Activated B cell treated with CpG ODN at 0.5 μM for 24 hours (primary cell): ENCODE data around the gene HIBADH. TPM values are rescaled to one million over a fixed set of nuclear protein-coding genes. Genes with fewer than 3 reads are reported as not detected.
"Not testable (repeated sequence)": the region's sequence is repeated elsewhere in the genome, so short reads cannot be mapped to it uniquely, and the experiment has no call there.

Source experiments
- ATAC-seq: fragments of 200-7000 bp; cut with Tn5 transposase; one replicate; pipeline ENCODE4 v1.10.0; 2021; ENCODE audit warnings: low read depth, mild to moderate bottlenecking, moderate library complexity
- CTCF ChIA-PET: fragments of 350-600 bp; sonication (Branson Sonifier 250); formaldehyde crosslinking; loops from one replicate; lab custom pipeline; 2021; ENCODE audit warnings: antibody characterized with exemption; lab: Charles Lee
- POLR2A ChIA-PET: fragments of 350-600 bp; sonication (Branson Sonifier 250); formaldehyde crosslinking; loops from one replicate; lab custom pipeline; 2021; ENCODE audit warnings: antibody characterized with exemption; lab: Charles Lee
- DNase-seq: peaks from one replicate; pipeline ENCODE4 v3.0.0; 2022
- H3K27ac Mint-ChIP-seq: one replicate; pipeline ENCODE4 v1.8.0; 2020; ENCODE audit warnings: mixed read lengths
- H3K27me3 Mint-ChIP-seq: one replicate; pipeline ENCODE4 v1.8.0; 2021; ENCODE audit warnings: mixed read lengths
- H3K36me3 Mint-ChIP-seq: one replicate; pipeline ENCODE4 v1.8.0; 2021; ENCODE audit warnings: low read depth, mixed read lengths
- H3K4me1 Mint-ChIP-seq: one replicate; pipeline ENCODE4 v1.8.0; 2021; ENCODE audit warnings: mixed read lengths
- H3K4me3 Mint-ChIP-seq: one replicate; pipeline ENCODE4 v1.8.0; 2020; ENCODE audit warnings: mild to moderate bottlenecking, mixed read lengths
- H3K9me3 Mint-ChIP-seq: one replicate; pipeline ENCODE4 v1.8.0; 2020; ENCODE audit warnings: mixed read lengths
- CTCF ChIP-seq: fragments of 200-600 bp; IDR thresholded peaks from one replicate; pipeline ENCODE4 v1.8.0; 2022; ENCODE audit warnings: antibody characterized with exemption, mild to moderate bottlenecking
- intact Hi-C: fragments of 100-400 bp; cut with micrococcal nuclease; formaldehyde crosslinking; loops from one replicate; pipeline ENCODE4 v1.15.1; 2024
- total RNA-seq: library from RNA; stranded (reverse); gene quantifications from 2 replicates; pipeline ENCODE4 v1.2.3, GENCODE V29; 2022

HIBADH gene
- total RNA-seq, 1 donor from 2014 or later = 9.8 TPM

DNA sequence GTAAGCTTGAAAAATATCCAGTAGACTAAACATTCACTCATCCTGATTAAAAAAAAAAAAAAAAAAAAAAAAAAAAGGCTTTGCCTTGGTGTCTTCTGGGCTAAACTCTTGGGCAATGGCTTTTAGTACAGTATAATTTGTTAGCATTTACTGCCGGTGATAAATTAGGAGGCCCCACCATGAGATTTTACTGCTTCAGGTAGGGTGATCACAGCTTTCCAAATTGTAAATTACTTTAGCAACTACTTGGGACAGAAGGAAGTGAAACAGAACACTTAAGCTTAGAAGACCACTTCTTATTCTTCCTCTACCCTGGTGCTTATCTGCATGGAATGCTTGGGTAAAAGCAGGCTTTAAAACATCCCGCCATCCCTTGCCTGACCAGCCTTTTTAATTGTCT is 152.1 kb downstream of the HIBADH start:
- Mint-ChIP-seq H3K4me3 (no peak overlapping the region), H3K27me3 (no peaks in the 10 kb centered on the region), H3K27ac (no peak overlapping the region), H3K36me3 (no peaks in the 10 kb centered on the region), H3K4me1 (no peaks in the 10 kb centered on the region), H3K9me3 (peaks cover 2% of the 10 kb centered on the region)
- ChIA-PET POLR2A (no interaction called here), CTCF (no interaction called here)
- no peak for TF ChIP-seq CTCF
- ATAC-seq = no peak
- DNase-seq = no peak
- intact Hi-C loops = no loop called here

DNA sequence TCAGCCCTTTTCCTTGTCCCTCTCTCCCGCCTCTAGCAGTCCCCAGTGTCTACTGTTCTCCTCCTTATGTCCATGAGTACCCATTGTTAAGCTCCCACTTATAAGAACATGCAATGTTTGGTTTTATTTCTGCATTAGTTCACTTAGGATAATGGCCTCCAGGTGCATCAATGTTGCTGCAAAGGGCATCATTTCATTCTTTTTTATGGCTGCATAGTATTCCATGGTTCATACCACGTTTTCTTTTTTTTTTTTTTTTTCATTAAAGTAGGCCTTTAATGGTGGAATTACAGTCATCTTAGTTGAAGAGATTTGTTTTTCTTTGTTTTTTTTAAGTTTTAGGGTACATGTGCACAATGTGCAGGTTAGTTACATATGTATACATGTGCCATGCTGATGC is 160.8 kb downstream of the HIBADH start:
- H3K9me3 Mint-ChIP-seq, ATAC-seq, POLR2A ChIA-PET, H3K4me3 Mint-ChIP-seq, H3K36me3 Mint-ChIP-seq, DNase-seq, H3K27me3 Mint-ChIP-seq, H3K27ac Mint-ChIP-seq, CTCF ChIA-PET, intact Hi-C loops, H3K4me1 Mint-ChIP-seq: not testable (repeated sequence)

DNA sequence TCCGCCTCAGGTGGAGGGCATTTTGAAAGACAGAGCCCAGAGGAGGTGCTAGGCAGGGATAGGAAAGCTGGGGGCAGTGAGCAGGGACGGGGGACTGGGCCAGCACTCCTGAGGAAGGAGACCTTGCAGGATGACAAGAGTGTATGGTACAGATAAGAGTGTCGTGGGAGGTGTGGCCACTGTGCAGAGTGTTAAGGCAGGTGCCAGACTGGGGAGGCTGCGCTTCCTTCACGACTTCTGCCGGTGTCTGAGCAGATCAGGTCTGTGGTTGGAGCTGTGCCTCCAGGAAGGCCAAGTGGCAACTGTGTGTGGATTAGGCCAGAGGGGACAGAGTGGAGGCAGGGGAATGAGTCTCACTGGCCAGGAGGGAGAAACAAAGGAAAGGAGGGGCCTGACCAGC is 161.7 kb downstream of the HIBADH start:
- ChIA-PET POLR2A (no interaction called here), CTCF (no interaction called here)
- no peak overlapping the region for H3K4me3 Mint-ChIP-seq
- H3K36me3 Mint-ChIP-seq = no peaks in the 10 kb centered on the region
- no peak for ATAC-seq
- TF ChIP-seq CTCF = no peak
- no peak overlapping the region for H3K27ac Mint-ChIP-seq
- intact Hi-C loops = no loop called here
- no peak for DNase-seq
- H3K4me1 Mint-ChIP-seq = no peaks in the 10 kb centered on the region
- H3K9me3 Mint-ChIP-seq = peaks cover 2% of the 10 kb centered on the region
- no peaks in the 10 kb centered on the region for H3K27me3 Mint-ChIP-seq

- no peak for TF ChIP-seq CTCF
- Mint-ChIP-seq H3K9me3 (peaks cover 3% of the 10 kb centered on the region), H3K27ac (no peak overlapping the region), H3K4me1 (no peaks in the 10 kb centered on the region), H3K36me3 (no peaks in the 10 kb centered on the region), H3K4me3 (no peak overlapping the region), H3K27me3 (peaks cover 18% of the 10 kb centered on the region)
- ATAC-seq = no peak
- intact Hi-C loops = no loop called here
- POLR2A ChIA-PET = no interaction called here
- no peak for DNase-seq
- CTCF ChIA-PET = no interaction called here
Measured at GRCh38 chr7:27492224-27492623, 170.5 kb downstream of the HIBADH start.

DNA sequence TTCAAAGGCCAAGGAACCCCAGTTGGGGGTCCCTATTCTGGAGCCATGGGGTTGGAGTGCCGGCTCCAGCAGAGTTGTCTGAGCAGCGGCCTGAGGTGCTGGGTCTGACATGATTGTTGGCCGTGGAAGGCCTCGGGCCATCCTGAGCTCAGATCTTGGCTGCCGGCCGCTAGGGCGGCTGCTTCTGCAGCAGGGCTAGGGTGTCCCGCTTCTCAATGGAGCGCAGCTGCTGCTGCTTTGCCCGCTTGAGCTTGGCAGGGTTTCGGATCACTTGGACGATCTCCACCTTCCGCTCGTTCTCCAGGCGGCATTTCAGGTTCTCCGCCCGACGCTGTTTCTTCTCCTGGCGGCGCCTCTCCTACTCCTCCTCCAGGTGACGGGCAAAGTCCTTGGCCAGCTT is 171.1 kb downstream of the HIBADH start:
- no peak for DNase-seq
- CTCF ChIA-PET = no interaction called here
- ATAC-seq = no peak
- intact Hi-C loops = no loop called here
- Mint-ChIP-seq H3K36me3 (no peaks in the 10 kb centered on the region), H3K9me3 (peaks cover 3% of the 10 kb centered on the region), H3K4me1 (no peaks in the 10 kb centered on the region), H3K4me3 (no peak overlapping the region), H3K27me3 (peaks cover 19% of the 10 kb centered on the region), H3K27ac (no peak overlapping the region)
- TF ChIP-seq CTCF = no peak
- POLR2A ChIA-PET = no interaction called here

DNA sequence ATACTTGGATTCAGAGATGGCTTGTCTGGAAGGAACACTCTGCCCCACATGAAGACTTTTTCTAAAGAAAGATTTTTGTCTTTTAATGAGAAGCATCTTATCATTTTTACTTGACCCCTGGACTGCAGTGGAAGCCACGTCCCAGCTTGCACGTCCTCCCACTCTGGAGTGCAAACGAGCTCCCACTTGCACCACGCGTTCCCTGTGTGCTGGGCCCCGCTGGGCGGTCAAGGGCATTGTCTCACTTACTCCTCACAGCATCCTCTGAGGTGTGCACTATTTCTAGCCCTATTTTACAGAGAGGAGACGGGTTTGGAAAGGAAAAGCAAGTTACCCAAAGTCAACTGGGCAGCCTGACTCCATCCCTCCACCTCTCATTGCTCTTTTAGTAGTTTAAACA is 175.2 kb downstream of the HIBADH start:
- H3K27ac Mint-ChIP-seq = no peak overlapping the region
- no peaks in the 10 kb centered on the region for H3K9me3 Mint-ChIP-seq
- ATAC-seq = no peak
- ChIA-PET POLR2A (no interaction called here), CTCF (no interaction called here)
- intact Hi-C loops = no loop called here
- H3K27me3 Mint-ChIP-seq = peaks cover 14% of the 10 kb centered on the region
- H3K4me3 Mint-ChIP-seq = no peak overlapping the region
- H3K4me1 Mint-ChIP-seq = no peaks in the 10 kb centered on the region
- H3K36me3 Mint-ChIP-seq = no peaks in the 10 kb centered on the region
- no peak for TF ChIP-seq CTCF
- DNase-seq = no peak
